Kidney capillary endothelial cell (primary cell): ENCODE measurements around the gene EDN2.
A peak's percentile ranks its signal among the peaks of the same experiment; 100 is the strongest.

Experiments used
- DNase-seq: peaks from one replicate; pipeline ENCODE4 v3.0.0-alpha.2; 2018; ENCODE audit warnings: low spot score

EDN2 gene

DNA sequence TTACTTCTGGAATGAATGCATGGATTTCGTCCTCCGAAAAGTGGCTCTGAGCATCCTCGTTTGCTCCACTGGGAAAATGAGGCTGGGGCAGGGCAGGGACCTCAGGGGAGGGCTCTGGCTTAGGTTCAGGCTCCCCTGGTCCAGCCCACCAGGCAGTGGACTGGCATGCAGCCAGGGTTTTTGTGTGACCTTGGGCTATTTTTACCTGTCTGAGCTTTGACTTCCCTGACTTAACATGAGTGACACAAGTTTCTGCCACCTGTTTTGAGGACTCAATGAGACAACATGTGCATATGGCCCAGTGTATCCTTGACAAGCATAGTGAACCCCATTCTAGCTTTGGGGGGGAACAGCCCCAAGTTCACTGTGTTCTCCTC, 32.6 kb upstream of the EDN2 start:
- DNase-seq, result no peak

DNA sequence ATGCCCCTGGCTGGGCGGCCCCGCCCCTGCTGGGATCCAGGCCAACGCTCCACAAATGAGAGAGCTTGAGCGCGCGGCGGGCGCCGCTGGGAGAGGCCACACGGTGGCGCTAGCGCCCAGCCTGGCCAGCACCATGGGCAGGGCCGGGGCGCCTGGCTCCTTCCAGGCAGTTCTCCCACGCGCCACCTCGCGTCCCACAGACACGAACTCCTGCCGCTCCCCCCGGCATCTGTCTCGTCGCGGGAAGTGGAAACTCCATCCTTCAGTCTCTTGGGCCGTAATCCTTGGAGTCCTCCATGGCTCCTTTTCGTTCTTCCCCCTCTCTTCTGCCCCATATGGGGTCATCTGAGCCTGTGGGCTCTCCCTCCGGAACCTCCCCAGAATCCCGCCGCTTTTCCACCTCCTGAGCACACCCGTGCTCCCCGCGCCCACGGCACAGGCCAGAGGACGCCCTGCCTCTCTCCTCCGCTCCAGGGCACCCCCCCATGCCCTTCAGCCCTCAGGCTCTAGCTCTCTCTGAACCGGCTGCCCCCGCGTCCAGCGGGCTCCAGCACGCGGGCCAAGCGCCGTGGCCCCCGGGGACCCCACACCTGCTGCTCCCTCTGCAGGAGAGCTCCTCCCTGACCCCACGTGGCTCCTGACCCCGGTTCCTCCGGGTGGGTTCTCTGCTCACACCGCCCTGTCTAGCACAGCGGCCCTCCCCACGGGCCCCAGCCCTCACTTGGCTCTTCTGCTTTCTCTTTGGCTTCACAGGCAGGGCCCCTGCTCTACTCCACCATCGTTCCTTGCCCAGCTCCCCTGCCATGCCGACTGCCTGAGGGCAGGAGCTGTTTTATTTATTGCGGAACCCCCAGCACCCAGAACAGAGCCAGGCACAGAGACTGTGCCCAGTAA, 31.9 kb upstream of the EDN2 start:
- peak; percentile 78 for DNase-seq

DNA sequence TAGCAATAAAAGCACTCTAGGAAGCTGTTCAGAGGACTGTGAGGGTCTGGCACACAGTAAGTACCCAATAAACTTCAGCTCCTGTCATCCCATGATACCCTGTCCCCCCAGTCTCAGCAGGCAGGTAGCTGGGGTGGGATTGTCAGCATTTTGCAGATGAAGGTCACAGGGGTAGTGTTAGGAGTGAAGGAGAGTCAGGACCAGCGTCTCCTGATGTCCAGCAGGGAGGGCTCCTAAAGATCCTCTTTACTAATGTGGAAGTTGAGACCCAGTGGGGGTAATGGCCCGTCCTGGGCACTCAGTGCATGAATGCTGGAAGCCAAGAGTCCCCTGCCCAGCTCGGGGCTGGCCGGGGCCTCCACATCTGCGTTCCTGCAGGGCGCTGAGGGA, 31.3 kb upstream of the EDN2 start:
- no peak for DNase-seq

DNA sequence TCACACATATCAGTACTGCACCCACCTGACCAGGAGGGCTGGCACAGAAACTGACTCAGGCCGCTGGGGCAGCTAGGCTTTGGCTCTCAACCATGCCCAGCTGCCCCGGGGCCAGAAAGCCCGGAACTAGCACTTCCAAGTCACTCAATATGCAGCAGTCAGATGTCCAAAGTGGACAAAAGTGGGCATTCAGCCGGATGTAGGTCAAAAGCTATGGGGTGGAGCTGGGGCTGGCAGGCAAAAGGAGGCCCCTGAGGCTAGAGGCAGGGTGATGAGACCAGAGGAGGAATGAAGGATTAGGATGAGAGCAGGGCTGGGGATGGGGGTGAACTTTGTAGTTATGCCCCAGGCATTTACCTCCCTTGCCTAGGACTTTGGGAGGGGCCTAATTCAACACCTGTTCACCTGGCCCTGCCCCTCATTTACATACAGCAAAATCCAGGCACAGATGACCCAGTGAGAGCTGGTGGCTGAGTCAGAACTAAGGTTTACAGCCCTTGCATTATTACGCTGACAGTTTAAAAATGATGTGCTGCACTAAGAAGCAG, 30.7 kb upstream of the EDN2 start:
- no peak for DNase-seq

DNA sequence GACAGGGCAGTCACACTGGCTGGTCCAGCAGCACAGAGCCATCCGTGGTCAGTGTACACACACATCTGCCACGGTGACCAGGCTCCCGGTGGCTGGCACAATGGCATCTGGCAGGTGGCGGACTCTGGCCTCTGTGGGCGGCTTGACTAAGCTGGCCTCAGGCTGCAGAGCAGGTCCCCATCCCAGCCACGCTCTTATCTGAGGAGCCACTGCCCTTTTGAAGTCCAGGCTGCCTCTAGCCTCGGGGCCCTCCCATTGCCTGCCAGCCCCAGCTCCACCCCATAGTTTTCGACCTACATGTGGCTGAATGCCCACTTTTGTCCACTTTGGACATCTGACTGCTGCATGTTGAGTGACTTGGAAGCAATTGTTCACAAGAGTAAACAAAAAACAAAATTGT, 29.9 kb upstream of the EDN2 start:
- DNase-seq, result no peak

DNA sequence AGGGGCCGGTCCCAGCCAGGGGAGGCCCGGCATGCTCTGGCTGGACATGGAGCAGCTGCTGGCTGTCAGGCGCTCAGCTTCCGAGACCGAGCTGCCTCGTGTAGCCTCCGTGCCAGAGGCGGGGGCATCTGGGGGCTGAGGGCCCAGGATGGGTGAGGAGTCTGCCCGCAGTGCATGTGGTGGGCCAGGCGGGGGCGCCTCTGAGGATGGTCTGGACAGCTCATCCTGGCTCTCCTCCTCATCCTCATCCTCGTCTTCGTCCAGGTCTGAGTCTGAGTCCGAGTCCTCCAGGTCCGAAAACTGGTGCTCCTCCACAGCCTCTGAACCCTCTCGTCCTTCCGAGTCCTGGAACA, 28.9 kb upstream of the EDN2 start:
- DNase-seq, result no peak

DNA sequence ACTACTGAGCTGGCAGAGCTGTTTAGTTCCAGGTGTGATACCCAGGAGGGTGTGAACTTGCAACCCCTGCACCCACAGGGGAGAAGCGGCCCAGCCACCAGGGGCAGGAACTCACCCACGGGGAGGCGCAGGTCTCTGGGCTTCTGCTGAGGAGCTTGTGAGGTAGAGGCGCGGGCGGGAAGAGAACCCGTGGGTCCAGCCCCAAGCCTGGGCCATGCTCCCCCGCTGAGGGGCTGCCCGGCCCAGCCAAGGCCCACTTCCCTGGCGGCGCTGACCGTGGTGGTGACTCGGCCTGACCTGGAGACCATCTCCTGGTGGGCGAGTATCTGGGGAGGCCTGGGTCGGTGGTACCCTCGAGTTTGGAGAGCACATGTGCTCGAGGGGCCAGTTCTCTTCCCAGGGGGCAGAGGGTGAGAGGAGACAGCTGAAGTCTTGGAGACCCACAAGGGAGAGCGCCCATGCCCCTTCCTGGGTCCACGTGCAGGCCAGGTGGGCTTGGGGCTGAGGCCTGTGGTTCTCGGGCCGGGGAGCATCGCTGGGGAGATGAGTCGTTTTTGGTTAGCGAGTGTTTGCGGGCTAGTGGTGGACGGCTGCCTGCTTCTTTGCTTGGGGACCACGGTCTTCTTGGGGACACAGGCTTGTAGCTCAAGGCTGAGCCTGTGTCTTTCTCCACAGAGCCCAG, 28.4 kb upstream of the EDN2 start:
- DNase-seq, result no peak

DNA sequence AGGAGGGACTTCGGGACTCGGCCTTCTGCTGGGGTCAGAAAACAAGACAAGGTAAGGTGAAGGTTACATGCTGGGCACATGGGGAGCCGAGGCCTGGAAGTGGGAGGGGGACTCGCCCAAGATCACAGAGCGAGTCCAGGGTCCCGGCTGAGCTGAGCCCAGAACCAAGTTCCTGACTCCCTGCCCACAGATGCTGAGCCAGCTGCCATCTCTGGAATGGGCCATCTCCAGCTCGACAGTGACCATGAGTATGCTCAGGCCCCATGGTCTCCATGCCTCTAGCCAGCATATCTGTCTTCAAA, 26.7 kb upstream of the EDN2 start:
- no peak for DNase-seq

DNA sequence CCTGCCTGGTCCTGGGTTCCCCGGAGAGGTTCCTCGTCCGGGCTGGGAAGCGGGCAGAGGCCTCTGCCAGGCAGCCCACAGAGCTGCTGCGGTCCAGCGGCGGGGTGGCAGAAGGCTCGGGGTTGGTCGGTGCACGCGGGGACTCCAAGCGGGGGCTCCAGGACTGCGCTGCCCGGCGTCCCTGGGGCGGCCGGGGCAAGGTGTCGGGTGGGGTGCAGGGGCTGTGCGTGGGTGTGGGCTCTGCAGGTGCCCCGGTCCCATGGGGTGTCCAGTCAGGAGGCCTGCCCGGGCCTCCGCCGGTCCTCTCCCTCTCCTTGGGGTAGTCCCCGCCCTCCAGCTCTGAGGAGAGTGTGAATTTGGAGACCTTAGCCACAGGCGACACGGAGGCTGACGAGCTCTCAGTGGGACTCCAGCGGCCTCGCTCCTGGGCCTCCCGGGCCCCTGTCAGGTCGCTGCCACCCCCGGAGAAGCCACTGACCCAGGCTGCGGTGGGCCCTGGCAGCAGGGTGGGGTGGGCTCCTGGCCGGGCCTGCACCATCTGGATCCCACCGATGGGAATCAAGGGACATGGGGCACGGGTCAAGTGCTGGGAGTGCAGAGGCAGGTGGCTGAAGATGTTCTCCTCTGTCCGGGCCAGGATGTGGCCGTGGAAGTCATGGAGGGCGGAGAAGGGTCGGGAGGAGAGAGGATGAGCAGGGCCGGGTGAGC, 26.2 kb upstream of the EDN2 start:
- DNase-seq, result no peak

DNA sequence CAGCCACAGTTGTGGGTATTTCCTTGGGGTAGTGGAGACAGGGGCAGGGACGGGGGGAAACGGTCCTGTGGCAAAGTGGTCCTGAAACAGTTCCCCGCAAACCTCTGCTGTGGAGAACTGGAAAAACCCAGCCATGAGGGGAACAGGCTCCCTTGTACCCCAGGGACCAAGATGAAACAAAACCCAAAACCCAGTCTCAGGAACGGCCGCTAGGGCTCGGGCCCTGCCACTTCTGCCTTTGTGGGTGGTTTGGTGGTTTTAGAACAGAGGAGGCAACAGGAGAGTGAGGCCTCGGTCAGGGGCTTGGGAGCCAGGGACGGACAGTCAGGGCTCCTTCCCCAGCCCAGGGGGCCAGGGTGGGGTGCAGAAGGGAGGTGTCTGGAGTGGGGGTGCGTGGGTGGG, 24.8 kb upstream of the EDN2 start:
- DNase-seq, result no peak

DNA sequence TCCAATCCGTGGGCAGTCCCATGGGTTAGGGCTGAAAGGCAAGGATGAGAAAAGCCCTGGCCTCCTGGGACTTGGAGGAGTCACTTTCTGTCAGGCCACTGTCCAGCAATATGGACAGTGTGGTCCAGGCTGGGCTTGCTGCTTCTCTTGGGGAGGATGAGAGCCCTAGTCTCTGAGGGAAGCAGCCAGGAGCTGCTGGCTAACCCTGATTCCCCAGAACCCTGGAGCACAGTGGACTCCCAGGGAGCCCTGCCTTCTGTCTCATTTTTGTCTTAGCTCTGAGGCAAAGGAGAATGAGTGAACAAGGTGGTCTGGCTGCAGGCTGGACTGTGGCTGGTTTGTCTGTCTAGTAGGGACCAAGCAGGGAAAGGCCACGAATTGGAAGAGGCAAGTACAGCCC, 23.8 kb upstream of the EDN2 start:
- no peak for DNase-seq

DNA sequence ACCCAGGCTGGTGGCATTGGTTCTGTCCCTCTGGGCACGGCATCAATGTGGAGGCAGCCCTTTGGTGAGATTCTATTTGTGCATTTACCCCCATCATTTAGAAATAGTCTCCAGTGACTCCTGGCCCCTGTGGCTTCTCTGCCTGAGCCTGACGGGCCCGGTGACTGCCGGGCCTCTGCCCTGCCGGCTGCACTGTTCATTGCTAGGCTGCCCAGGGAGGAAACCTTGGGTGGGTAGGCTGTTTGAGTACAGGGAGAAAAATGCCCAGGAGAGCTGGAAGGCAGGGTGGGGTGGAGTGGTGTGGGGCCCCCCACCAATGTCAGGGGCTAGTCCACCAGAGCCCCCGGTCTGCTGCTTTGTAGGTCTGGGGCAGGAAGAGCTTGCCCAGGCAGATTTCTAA, 23.4 kb upstream of the EDN2 start:
- no peak for DNase-seq

DNA sequence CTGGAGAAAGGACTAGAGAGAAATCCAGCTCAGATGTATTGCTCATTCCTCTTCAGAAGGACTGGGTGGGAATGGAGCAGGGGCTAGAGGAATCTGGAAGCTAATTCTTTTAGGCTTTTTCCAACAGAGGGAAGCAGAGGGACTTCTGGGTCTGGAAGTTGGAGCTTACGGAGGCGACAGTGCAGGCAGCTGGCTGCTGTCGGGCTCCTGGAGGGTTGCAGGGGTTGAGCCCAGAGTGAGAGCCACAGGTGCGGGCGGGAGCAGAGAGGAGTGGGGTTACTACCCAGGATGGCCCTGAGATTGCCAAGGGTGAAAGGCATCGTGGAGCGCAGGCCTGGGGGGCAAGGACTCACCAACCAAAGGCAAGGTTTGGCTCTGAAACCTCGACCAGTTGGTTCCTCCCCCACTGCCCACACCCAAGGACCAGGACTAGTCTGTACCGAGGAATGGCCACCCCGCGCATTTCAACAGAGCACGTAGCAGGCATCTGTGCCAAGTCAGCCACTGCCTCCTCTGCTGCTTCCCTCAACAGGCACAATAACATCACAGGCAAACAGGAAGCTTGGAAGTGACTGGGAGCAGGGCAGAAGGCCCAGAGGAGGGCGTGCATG, 22.7 kb upstream of the EDN2 start:
- DNase-seq, result no peak

DNA sequence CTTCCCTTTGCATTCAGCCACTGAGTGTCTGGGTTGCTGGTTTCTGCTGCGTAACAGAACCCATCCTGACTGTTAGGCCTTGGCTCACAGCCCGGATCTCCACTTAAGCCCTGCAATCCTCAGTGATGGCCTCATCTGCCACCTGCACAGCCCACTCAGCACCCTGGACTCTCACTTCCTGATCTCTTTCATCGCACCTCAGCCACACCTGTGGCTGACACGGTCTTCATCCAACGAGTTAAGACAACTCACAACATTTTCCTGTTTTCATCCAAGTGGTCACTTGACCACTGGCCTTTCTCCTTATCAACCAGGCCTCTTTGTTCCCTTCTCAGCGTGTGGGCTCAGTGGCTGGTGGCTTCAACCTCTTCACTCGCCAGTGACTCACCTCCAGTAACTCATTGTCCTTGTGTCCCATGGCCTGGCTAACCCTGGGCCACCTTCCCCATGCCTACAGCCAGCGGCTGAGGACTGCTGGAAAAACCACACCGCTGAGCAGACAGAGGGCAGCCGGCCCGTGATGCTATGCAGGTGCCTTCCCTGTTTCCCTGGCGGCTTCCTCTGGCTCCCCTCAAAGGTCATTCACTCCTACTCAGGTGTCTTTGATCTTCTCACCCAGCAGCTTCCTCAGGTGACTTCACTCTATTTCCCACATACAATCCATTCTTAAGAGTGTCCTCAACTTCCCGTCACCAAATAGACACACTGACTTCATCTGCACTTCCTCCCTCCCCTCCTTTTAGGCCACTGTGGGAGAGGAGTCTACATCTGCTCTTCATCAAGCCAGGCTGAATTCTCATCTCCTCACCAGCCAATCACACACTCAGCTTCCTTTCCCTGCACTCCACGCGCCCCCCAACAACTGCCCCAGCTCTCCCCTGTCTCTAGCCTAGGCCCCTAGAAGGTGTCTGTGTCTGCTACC, 19.9 kb upstream of the EDN2 start:
- DNase-seq, result no peak

DNA sequence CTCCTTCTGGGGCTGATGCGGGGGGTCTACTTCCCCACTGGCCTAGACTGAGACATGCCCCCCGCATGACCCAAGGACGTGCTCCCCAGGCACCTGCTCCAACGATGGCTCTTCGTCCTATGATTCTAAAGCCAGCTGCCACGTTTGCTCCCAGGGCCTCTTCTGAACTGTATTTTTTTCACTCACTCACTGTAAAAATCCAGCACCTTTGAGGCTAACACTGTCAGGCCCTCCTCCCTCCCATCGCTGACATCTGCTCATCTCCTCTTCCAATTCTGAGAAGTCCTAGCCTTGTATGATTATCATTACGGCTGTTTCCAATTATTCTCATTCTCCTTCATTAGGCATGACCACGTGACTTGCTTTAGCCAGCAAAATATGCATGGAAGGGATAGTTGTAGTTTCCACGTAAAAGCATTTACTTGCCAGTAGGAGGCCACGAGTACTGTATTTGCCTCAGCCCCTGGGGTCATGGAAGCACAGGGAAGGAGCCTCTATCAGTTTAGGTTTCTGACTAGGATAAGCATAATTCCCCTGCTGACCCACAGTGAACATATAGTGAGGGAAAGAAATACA, 19.1 kb upstream of the EDN2 start:
- DNase-seq, result no peak

DNA sequence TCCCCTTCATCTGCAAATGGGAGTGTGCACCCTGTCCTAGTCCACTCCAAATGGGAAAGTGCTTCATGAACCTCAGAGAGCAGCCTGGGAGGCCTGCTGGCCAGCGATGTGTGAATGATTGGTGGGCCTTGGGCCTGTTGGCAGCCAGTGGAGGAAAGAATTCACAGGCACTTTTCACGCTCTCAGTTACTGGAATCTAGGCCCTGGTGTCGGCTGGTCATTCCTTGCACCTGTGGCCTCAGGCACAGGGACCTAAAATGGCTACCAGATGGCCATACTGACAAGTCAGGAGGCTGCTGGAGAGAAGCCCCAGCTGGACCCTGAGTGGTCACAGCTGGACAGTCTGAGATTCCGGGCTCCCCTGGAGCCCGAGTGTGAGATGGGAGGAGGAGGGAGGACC, 18.4 kb upstream of the EDN2 start:
- no peak for DNase-seq

DNA sequence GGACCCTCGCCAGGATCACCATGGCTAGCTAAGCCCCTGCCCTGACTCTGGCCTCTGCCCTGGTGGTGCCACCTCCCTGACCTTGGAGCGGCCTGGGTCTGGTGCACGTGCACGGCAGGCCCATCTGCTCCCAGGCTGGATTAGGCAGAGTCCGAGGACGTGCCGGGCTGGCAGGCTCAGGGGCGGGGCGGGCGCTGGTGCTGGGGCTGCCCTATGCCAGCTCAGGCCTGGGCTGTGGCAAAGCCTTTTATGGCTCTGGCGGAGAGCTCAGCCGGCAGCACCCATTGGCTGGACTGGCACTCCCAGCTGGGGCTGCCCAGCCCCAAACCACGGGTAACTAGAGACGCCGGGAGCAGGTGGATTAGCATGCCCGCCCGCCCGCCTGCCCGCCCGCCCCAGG, 17.1 kb upstream of the EDN2 start:
- DNase-seq, result no peak

DNA sequence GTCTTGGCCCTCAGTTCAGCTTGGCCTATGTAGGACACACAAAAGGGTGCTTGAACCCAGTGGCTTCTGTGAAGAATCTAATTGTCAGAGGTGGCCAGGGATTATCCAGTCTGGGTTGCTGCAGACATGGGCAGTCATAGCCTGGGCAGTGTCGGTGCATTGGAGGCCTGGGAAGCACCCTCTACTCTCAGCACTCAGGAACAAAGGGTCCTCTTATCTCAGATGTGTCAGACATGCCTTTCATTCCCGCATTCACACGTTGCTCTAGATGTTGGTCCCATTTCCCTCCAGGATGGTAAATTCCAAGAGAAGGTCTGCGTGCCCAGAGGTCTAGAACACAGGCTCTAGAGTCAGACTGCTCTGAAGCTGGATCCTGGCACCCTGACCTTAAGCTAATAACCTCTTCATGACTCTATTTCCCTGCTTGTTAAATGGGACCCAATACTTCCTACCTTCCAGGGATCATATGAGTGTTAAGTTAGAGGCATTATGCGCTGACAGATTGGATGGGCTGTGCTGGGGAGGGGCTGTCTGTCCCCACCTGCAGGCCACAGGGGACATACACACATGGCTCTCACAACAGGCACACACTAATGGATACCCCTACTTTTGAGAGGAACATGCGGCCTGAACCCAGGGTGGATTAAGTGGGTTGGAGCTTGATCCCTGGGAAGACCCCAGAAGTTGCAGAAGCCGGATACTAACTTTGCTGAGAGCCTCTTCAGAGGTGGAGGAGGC, 16.5 kb upstream of the EDN2 start:
- no peak for DNase-seq

DNA sequence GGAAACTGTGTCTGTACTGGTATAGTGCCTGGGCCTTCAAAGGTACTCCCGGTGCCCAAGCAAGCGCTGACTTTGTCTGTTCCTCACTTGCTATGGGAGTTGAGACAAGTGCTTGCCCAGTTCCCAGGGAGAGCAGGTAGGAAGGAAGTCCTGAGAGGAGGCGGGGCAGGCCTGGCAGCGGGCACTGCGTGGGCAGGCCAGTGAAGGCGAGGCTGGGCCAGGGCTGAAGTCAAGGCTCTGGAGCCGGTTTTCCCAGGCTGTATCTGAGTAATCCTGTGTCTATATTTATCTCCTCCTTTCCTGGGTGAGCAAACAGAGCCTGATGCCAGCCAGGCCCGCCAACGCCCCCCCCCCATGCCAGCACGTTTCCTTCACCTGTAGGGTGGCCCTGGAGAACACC, 15.9 kb upstream of the EDN2 start:
- DNase-seq, result no peak

DNA sequence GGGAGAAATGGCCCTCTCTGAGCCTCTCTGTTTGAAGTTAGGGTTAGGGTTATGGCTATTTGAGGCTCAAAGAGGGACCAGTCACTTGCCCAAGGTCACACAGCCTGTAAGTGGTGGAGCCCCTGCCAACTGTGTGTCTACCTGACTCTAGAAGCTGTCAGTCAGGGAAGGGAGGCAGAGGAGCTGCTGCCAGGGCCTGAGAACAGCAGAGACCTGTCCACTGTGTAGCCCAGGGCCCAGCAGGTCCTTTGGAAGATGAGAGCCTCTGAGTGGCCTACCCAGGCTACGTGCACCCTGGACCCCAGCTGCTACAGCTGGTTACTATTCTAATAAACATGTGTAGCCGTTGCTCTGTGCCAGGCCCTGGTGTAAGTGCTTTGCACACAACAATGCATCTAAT, 15.1 kb upstream of the EDN2 start:
- DNase-seq, result no peak

DNA sequence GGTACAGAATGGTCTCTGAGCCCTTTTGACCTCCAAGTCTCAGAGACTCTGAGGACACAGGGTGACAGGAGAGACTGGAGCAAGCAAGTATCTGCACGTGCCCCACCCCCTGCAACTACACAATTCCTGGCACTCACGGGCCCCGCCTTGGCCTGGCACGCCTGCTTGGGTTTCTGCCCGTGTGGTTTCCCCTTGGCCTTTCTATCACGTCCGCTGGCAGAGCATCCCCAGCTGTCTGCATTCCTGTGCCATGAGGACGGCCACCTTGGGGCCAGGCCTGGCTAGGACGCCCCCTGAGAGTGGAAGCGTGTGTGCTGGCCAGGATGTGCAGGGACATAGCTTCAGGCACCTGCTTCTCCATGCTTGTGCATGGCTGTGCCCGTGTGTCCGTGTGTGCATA, 14.3 kb upstream of the EDN2 start:
- DNase-seq, result no peak
